ENCODE data around the gene TMEM95. TPM values are rescaled to one million over a fixed set of nuclear protein-coding genes. Genes with fewer than 3 reads are reported as not detected.

The TMEM95 gene
- total RNA-seq, 2 donors from 2014 or later = not detected

- peaks cover 19% of the 10 kb centered on the region for H3K36me3 Mint-ChIP-seq (ENCODE audit: low read depth)
- peak overlapping the region; percentile 86 for H3K27ac Mint-ChIP-seq
- peak; percentile 90 for DNase-seq
- Histone ChIP-seq H3K4me1 (ENCODE audit: control insufficient read depth, insufficient read depth, low read length) (no peaks in the 10 kb centered on the region), H3K27ac (ENCODE audit: low read depth, low read length) (peak overlapping the region; percentile 70), H3K4me3 (ENCODE audit: low read length) (peak overlapping the region; percentile 91), H3K9ac (ENCODE audit: extremely low read depth, low read length, poor library complexity, severe bottlenecking) (peak overlapping the region; percentile 70), H3K27me3 (ENCODE audit: control insufficient read depth, insufficient read depth, low read length, poor library complexity, severe bottlenecking) (no peaks in the 10 kb centered on the region), H3K36me3 (ENCODE audit: control insufficient read depth, insufficient read depth, low read length) (peaks cover 18% of the 10 kb centered on the region), H3K9me3 (ENCODE audit: control insufficient read depth, low read length) (no peaks in the 10 kb centered on the region)
- peaks cover 16% of the 10 kb centered on the region for H3K27me3 Mint-ChIP-seq (ENCODE audit: insufficient read depth)
- TF ChIP-seq CTCF (conservative IDR thresholded peaks at IDR 0.05) = no peak
- 0% methylated on average over 34 to 64 of the region's 65 CpGs for WGBS, 2 experiments (ENCODE audit: insufficient coverage in 1 of 2, insufficient read length in 1 of 2)
- H3K9me3 Mint-ChIP-seq = no peaks in the 10 kb centered on the region
- peak overlapping the region; percentile 77 for H3K4me3 Mint-ChIP-seq
- peaks cover 20% of the 10 kb centered on the region for H3K4me1 Mint-ChIP-seq
Measured at GRCh38 chr17:7404737-7405349, 49.9 kb downstream of the TMEM95 start.

- H3K27me3 ChIP-seq (ENCODE audit: control insufficient read depth, insufficient read depth, low read length, poor library complexity, severe bottlenecking) = no peaks in the 10 kb centered on the region
- TF ChIP-seq CTCF (conservative IDR thresholded peaks at IDR 0.05) = no peak
- Mint-ChIP-seq H3K4me3 (peak overlapping the region; percentile 77), H3K27ac (peak overlapping the region; percentile 86), H3K27me3 (ENCODE audit: insufficient read depth) (peaks cover 16% of the 10 kb centered on the region), H3K9me3 (no peaks in the 10 kb centered on the region), H3K4me1 (peaks cover 20% of the 10 kb centered on the region), H3K36me3 (ENCODE audit: low read depth) (peaks cover 27% of the 10 kb centered on the region)
- H3K9me3 ChIP-seq (ENCODE audit: control insufficient read depth, low read length) = no peaks in the 10 kb centered on the region
- no peaks in the 10 kb centered on the region for H3K4me1 ChIP-seq (ENCODE audit: control insufficient read depth, insufficient read depth, low read length)
- H3K36me3 ChIP-seq (ENCODE audit: control insufficient read depth, insufficient read depth, low read length) = peaks cover 26% of the 10 kb centered on the region
- 2 to 3% methylated on average over 12 to 37 of the region's 38 CpGs for WGBS, 2 experiments (ENCODE audit: insufficient coverage in 1 of 2, insufficient read length in 1 of 2)
- H3K27ac ChIP-seq (ENCODE audit: low read depth, low read length) = no peak overlapping the region
- H3K9ac ChIP-seq (ENCODE audit: extremely low read depth, low read length, poor library complexity, severe bottlenecking) = peak overlapping the region; percentile 70
- peak overlapping the region; percentile 91 for H3K4me3 ChIP-seq (ENCODE audit: low read length)
- DNase-seq = peak; percentile 84
Measured at GRCh38 chr17:7405350-7406234, 50.6 kb downstream of the TMEM95 start.

- TF ChIP-seq CTCF (conservative IDR thresholded peaks at IDR 0.05) = no peak
- H3K36me3 Mint-ChIP-seq (ENCODE audit: low read depth) = peaks cover 29% of the 10 kb centered on the region
- Histone ChIP-seq H3K36me3 (ENCODE audit: control insufficient read depth, insufficient read depth, low read length) (peaks cover 29% of the 10 kb centered on the region), H3K27ac (ENCODE audit: low read depth, low read length) (no peak overlapping the region), H3K9ac (ENCODE audit: extremely low read depth, low read length, poor library complexity, severe bottlenecking) (peak overlapping the region; percentile 70), H3K9me3 (ENCODE audit: control insufficient read depth, low read length) (no peaks in the 10 kb centered on the region), H3K4me3 (ENCODE audit: low read length) (peak overlapping the region; percentile 91), H3K4me1 (ENCODE audit: control insufficient read depth, insufficient read depth, low read length) (no peaks in the 10 kb centered on the region), H3K27me3 (ENCODE audit: control insufficient read depth, insufficient read depth, low read length, poor library complexity, severe bottlenecking) (no peaks in the 10 kb centered on the region)
- H3K27ac Mint-ChIP-seq = no peak overlapping the region
- peaks cover 20% of the 10 kb centered on the region for H3K4me1 Mint-ChIP-seq
- DNase-seq = peak; percentile 77
- peak overlapping the region; percentile 77 for H3K4me3 Mint-ChIP-seq
- peaks cover 16% of the 10 kb centered on the region for H3K27me3 Mint-ChIP-seq (ENCODE audit: insufficient read depth)
- H3K9me3 Mint-ChIP-seq = no peaks in the 10 kb centered on the region
- 21 to 22% methylated on average over 2 to 9 of the region's 12 CpGs for WGBS, 2 experiments (ENCODE audit: insufficient coverage in 1 of 2, insufficient read length in 1 of 2)
Measured at GRCh38 chr17:7406235-7406825, 51.4 kb downstream of the TMEM95 start.

Other genes with a start within 250 kb of the TMEM95 start
- under 1 TPM in 1 of 2 donors, not detected in 1; 0.44 TPM for gene ASGR2, start 240.3 kb upstream of the TMEM95 start, total RNA-seq
- gene ASGR1, start 175.8 kb upstream of the TMEM95 start, total RNA-seq = 10 to 100 TPM in 1 of 2 donors, 1 to 10 TPM in 1; 6.8 to 14.2 TPM
- 10 to 100 TPM; 35.1 to 68.5 TPM for gene DLG4, start 135.3 kb upstream of the TMEM95 start, total RNA-seq
- gene ACADVL, start 135.2 kb upstream of the TMEM95 start, total RNA-seq = 100 to 1,000 TPM; 337 to 459 TPM
- gene DVL2, start 120.6 kb upstream of the TMEM95 start, total RNA-seq = 100 to 1,000 TPM in 1 of 2 donors, 10 to 100 TPM in 1; 98.2 to 116 TPM
- gene PHF23, start 115.7 kb upstream of the TMEM95 start, total RNA-seq = 10 to 100 TPM; 67.3 to 71.6 TPM
- gene GABARAP, start 112.7 kb upstream of the TMEM95 start, total RNA-seq = 100 to 1,000 TPM; 264 to 317 TPM
- 100 to 1,000 TPM; 123 to 125 TPM for gene CTDNEP1, start 103.4 kb upstream of the TMEM95 start, total RNA-seq
- 10 to 100 TPM; 45.3 to 68.0 TPM for gene ELP5, start 102.9 kb upstream of the TMEM95 start, total RNA-seq
- gene CLDN7, start 92.7 kb upstream of the TMEM95 start, total RNA-seq = 100 to 1,000 TPM; 142 to 149 TPM
- gene SLC2A4, start 73.4 kb upstream of the TMEM95 start, total RNA-seq = 1 to 10 TPM; 2.2 to 5.4 TPM
- gene YBX2, start 60.5 kb upstream of the TMEM95 start, total RNA-seq = 10 to 100 TPM in 1 of 2 donors, 1 to 10 TPM in 1; 6.6 to 15.9 TPM
- 100 to 1,000 TPM; 488 to 556 TPM for gene EIF5A, start 47.5 kb upstream of the TMEM95 start, total RNA-seq
- 10 to 100 TPM; 43.6 to 47.2 TPM for gene GPS2, start 39.8 kb upstream of the TMEM95 start, total RNA-seq
- gene NEURL4, start 25.8 kb upstream of the TMEM95 start, total RNA-seq = 10 to 100 TPM; 51.3 to 52.7 TPM
- gene ACAP1, start 18.6 kb upstream of the TMEM95 start, total RNA-seq = 1 to 10 TPM; 4.5 to 8.4 TPM
- gene KCTD11, start 3.0 kb upstream of the TMEM95 start, total RNA-seq = 1 to 10 TPM; 7.1 to 8.4 TPM
- gene TNK1, start 25.9 kb downstream of the TMEM95 start, total RNA-seq = 10 to 100 TPM; 11.0 to 11.7 TPM
- gene PLSCR3, start 39.4 kb downstream of the TMEM95 start, total RNA-seq = 10 to 100 TPM; 21.0 to 26.2 TPM
- gene TMEM256, start 48.9 kb downstream of the TMEM95 start, total RNA-seq = 100 to 1,000 TPM; 133 to 175 TPM
- 100 to 1,000 TPM in 1 of 2 donors, 10 to 100 TPM in 1; 78.5 to 121 TPM for gene NLGN2, start 52.7 kb downstream of the TMEM95 start, total RNA-seq
- gene SPEM1, start 65.2 kb downstream of the TMEM95 start, total RNA-seq = under 1 TPM; 0.46 to 0.49 TPM
- not detected for gene SPEM2, start 70.5 kb downstream of the TMEM95 start, total RNA-seq
- gene SPEM3, start 73.7 kb downstream of the TMEM95 start, total RNA-seq = not detected
- gene TMEM102, start 80.3 kb downstream of the TMEM95 start, total RNA-seq = 1 to 10 TPM; 6.5 to 8.6 TPM
- gene FGF11, start 84.4 kb downstream of the TMEM95 start, total RNA-seq = 1 to 10 TPM; 4.0 to 8.8 TPM
- 10 to 100 TPM in 1 of 2 donors, 1 to 10 TPM in 1; 8.7 to 11.6 TPM for gene CHRNB1, start 89.9 kb downstream of the TMEM95 start, total RNA-seq
- gene ZBTB4, start 124.5 kb downstream of the TMEM95 start, total RNA-seq = 10 to 100 TPM; 18.8 to 25.5 TPM
- gene SLC35G6, start 126.3 kb downstream of the TMEM95 start, total RNA-seq = under 1 TPM in 1 of 2 donors, not detected in 1; 0.33 TPM
- gene POLR2A, start 129.2 kb downstream of the TMEM95 start, total RNA-seq = 100 to 1,000 TPM; 129 to 189 TPM
- 1 to 10 TPM; 8.3 to 8.4 TPM for gene TNFSF12, start 193.9 kb downstream of the TMEM95 start, total RNA-seq
- 1 to 10 TPM; 1.7 to 3.0 TPM for gene TNFSF13, start 203.6 kb downstream of the TMEM95 start, total RNA-seq
- gene SENP3, start 206.8 kb downstream of the TMEM95 start, total RNA-seq = 10 to 100 TPM; 71.5 to 82.3 TPM
- under 1 TPM in 1 of 2 donors, not detected in 1; 0.44 TPM for gene CD68, start 224.5 kb downstream of the TMEM95 start, total RNA-seq
- 10 to 100 TPM; 47.4 to 56.6 TPM for gene MPDU1, start 228.7 kb downstream of the TMEM95 start, total RNA-seq
- gene SOX15, start 234.9 kb downstream of the TMEM95 start, total RNA-seq = 1 to 10 TPM; 6.4 to 7.3 TPM